GM19395 (cell line): ENCODE results near the gene HTT.
A peak's percentile ranks its signal among the peaks of the same experiment; 100 is the strongest.

Source experiments
- ATAC-seq: cut with Tn5 transposase; IDR thresholded peaks from one replicate; pipeline ENCODE4 v1.9.1; 2021; ENCODE audit warnings: mild to moderate bottlenecking, moderate library complexity; ENCODE audit not compliant: unreplicated experiment

HTT gene

GRCh38 chr4:3196670-3197359, 122.3 kb downstream of the HTT start:
- ATAC-seq, result no peak

- no peak for ATAC-seq
Observed at GRCh38 chr4:3197366-3198105, 123.1 kb downstream of the HTT start.

GRCh38 chr4:3198906-3199305, 124.4 kb downstream of the HTT start:
- ATAC-seq, result no peak

GRCh38 chr4:3199653-3200422, 125.4 kb downstream of the HTT start:
- no peak for ATAC-seq

DNA sequence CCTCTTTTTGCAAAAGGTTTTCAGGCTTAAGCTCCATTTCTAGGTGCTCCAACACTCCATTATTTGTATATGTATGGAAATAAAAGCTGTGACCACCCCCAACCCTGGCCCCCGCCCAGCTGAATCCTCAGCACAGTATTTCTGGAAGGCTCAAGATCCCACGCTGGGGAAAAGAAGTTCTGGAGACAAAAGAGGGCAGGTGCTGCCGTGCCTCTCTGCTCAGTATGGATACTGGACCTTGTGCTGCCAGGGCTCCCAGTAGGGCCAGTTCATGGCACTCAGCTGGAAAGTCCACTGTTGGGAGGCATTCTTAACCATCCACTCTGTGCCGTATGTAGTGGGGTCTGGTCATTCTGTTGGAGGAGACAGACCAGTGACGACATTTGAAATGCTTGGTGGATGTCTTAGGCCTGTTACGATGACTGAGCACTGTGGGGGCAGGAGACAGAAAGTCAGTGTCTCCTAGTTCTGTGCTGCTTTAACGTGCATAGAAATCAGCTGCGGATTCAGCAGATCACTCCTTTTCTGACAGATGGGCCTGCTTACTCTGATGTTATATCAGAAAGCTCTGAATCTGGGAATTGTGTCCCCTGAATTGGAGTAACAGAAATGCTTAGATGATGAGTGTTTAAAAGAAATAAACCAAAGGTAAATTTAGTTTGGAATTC, 126.1 kb downstream of the HTT start:
- no peak for ATAC-seq

DNA sequence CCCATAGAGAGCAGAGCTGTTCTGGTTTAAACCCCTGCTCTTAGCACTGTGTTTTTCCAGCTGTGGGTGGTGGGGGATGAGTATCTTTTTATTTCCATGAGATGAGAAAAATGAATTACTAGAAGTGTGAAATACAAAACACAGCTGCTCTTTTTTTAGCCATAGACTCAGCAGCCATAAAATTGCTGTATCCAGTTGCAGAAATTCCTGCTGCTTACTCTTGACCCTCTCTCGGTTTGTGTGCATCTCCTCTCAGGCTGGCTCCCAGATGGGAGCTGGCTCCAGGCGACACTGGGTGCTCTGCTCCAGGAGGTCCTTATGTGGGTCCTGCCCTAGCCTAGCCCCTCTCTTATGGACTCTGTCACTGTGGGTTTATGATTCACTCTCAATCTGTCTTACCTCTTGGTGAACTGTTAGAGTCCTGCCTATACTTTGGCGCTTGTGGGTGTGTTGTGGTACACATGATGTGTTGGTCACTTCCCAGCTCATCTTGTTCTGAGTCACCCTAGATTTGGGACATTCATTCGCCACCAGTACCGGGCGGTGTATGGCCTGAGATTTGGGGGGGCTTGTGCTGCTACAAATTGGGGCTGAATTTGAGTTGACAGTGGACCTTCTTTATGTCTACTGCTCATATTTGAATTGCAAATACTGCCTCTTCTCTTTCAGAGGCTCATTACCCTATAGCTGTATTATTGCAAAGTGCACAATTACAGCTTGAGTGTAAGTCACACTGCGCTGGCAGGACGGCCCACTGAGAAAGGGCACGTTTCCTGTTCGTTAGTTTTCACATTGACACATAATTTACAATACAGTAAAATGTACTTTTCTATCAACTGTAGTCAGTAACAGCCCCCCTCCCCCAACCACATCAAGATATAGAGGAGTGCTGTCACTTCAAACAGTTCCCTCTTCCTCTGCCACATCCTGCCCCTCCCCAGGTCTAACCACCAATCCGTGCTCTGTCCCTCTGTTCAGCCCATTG, 127.5 kb downstream of the HTT start:
- ATAC-seq, result peak; percentile 78

DNA sequence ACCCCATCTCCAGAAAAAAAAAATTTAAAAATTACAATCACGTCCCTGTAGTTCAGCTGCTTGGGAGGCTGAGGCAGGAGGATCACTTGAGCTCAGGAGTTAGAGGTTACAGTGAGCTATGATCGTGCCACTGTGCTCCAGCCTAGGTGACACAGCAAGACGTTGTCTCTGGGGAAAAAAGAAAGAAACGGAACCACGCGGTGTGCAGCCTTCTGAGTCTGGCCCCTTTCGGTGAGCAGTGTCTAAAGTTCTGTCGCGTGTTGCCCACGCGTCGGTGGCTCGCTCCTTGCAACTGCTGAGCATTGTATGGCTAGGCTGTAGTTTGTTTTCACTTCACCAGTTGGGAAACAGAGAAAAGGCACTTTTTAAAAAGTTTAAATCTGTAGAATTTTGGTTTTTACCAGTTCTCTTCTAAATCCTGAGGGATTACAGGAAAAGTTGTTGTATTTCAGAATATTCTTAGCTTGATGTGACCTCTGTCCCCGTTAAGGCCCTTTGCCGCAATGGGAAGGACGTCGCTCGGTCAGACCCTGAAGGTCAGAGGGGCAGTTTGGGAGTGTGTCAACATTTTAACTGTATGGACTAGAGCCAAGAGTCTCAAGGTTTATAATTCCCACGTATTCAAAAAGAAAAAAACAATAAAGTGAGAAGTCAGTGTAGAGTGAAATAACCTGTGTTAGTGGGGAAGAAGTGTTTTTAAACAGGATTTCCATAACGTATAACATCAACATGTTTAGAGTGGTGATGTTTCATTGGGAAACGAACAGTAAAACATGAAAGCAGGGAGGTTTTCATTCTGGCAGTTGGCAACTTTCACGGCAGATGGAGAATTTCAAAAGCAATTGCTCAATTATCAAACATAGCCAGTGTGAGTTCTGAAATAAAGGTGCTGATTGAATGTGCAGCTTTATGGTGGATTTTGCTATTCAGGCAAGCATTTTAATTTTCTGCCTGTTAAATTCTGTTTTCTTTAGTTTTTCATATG, 128.6 kb downstream of the HTT start:
- no peak for ATAC-seq

DNA sequence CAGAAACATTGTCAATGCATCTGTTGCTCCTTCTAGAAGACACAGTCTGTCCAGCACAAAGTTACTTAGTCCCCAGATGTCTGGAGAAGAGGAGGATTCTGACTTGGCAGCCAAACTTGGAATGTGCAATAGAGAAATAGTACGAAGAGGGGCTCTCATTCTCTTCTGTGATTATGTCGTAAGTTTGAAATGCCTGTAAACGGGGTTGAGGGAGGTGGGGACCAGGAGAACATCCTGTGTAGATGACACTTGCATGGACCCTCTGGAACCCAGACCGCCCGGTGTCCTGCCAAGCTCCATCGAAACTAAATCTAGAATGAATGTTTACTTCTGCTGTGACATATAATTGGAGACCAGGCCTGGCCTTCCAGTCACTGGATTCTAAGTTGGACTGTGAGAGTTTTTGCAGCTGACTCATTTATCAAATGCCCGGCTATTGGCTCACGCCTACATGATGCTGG, 129.5 kb downstream of the HTT start:
- ATAC-seq, result no peak

DNA sequence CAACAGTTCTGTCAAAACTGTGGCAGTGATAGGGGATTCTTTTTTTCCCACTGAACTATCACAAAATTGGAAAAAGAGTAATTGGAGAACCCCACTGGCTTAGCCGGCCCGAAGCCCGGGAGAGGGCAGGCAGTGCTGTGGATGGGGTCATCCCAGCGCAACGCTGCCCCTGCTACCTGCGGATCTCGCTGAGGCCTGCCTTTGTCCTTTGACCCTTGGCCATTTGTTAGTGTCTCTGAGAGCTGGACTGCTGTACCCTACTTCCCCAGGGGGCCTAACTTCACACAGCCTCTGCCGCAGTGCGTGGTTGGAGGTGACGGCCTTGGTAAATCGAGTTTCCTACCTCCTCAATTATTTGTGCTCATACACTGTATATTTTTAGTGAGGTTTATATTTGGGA, 131.5 kb downstream of the HTT start:
- ATAC-seq, result no peak

GRCh38 chr4:3206439-3207100, 132.1 kb downstream of the HTT start:
- no peak for ATAC-seq

DNA sequence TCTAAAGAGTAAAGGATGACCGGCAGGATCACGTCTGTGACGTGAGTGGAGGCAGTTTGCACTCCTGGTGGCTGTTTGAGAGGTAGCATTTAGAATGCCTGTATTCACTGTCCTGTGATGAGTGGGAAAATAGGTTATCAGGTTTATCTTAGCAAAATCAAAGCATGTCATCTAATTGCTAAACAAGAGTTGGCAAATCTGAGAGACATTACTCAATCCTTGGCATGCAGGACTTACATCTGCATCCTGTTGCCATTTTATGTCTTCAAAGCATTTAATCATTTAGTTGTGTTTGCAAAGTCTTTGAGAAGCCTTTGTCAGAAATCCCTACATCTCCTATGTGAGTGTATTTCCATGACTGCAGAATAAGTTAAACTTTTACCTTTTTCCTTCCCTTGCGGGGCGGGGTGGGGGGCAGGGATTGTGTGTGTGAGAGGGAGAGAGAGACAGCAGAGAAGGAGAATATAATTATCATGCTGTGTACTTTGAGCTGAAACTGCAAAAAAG, 133.1 kb downstream of the HTT start:
- ATAC-seq, result no peak

DNA sequence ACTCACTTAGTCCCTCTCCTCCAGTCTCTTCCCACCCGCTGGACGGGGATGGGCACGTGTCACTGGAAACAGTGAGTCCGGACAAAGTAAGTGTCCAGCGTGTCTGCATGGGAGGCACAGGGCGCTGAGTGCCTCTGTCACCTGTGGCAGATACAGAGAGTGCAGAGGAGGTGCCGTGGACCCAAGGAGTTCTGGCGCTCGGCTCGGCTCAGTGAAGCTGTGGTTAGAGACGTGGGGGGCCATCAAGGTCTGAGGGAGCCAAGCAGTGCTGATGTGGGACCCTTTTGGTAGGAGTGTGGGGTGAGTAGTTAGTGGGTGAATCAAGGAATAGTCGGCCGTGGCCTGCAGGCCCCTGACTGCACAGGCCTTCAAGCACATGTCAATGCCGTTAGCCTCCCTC, 134.3 kb downstream of the HTT start:
- no peak for ATAC-seq

DNA sequence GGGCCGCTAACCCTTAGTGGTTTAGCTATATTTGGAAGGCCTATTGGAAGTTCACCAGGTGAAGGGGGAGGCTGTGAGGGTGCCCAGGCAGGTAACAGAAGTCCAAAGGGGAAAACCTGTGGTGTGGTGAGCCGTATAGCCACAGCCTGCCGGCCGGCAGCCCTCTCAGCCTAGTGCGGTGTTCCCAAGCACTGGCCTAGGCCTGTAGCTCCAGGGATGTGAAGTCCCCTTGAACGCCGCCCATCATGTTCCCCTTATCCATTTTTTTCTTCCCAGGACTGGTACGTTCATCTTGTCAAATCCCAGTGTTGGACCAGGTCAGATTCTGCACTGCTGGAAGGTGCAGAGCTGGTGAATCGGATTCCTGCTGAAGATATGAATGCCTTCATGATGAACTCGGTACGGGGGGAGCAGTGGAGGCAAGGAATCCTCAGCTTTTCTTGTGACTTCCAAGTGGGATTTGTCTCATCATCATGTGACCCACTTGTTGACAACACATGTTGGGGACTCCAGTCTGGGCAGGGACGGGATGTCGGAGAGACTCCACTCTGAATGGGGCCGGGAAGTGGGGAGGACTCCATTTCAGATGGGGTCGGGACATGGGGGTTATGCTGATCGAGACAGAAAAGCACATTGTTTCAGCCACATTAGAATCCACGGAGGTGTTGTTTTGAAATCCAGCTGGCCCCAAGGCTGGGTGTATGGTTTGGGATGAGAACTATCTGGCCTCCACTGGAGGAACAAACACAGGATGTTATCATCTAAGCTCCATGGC, 135.3 kb downstream of the HTT start:
- no peak for ATAC-seq

DNA sequence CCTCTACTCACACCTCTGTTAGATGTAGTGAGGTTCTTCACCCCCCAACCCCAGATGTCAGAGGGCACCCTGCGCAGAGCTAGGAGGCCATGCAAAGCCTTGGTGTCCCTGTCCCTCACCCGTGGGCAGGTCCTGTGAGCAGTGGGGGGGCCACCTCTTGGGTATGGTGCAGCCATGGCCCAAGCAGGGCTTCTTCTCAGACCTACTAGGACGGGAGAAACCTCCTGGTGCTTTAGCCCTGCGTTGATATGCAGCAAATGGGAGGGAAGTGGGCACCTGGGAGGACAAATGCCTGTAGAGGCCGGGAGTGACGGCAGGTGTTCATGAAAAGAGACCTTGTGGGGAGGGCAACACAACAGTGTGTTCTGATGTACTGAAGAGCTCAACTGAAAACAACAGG, 136.0 kb downstream of the HTT start:
- ATAC-seq, result no peak

GRCh38 chr4:3211866-3212265, 137.4 kb downstream of the HTT start:
- no peak for ATAC-seq

DNA sequence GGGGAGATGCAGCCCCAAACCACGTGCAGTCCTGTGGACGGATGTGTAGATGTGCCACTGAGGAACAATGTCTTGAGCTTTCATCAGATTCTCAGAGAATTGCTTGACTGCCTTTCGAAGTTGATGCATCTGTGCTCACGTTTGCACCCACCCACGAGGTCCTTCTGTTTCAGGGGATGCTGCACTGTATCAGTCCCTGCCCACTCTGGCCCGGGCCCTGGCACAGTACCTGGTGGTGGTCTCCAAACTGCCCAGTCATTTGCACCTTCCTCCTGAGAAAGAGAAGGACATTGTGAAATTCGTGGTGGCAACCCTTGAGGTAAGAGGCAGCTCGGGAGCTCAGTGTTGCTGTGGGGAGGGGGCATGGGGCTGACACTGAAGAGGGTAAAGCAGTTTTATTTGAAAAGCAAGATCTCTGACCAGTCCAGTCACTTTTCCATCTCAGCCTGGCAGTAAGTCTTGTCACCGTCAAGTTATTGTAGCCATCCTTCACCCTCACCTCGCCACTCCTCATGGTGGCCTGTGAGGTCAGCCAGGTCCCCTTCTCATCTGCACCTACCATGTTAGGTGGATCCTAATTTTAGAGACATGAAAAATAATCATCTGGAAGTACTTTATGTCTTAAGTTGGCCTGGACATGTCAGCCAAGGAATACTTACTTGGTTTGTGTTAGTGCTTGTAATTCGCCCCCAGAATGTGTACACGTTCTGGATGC, 138.1 kb downstream of the HTT start:
- no peak for ATAC-seq

DNA sequence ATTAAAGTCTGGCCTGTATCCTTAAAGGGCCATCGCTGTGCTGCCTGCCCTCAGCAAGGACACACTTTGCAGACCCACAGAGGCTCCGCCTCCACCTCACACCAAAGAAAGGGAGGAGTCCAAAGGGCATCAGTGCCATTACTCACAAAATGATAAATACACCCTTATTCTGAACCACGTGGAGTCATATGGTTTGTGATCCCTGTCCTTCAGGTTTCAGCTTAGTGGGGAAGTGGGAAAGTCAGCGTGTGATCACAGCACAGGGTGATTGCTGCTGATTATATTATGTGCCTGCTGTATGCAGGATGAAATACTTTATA, 138.6 kb downstream of the HTT start:
- ATAC-seq, result no peak
